C1 segment of cervical spinal cord (tissue), 14 donors: ENCODE measurements around the gene SMARCAD1.
A peak's percentile ranks its signal among the peaks of the same experiment; 100 is the strongest.

Source experiments
- DNase-seq, 14 donors: peaks; one replicate each; lab custom pipeline; 2025; lab: John Stamatoyannopoulos, UW

Gene SMARCAD1

GRCh38 chr4:94207469-94208224 is at the start of gene SMARCAD1:
Gene SMARCAD1, plus strand, starts transcription at chr4:94207865. Its CDS starts 530 bp downstream, at chr4:94208395.
- peak; percentile 33 to 98 (median 84) for DNase-seq

GRCh38 chr4:94158883-94159282 is 48.8 kb upstream of the SMARCAD1 start:
- no peak for DNase-seq

- DNase-seq: no peak
Observed at GRCh38 chr4:94159790-94160189, 47.9 kb upstream of the SMARCAD1 start.

GRCh38 chr4:94160774-94161173 is 46.9 kb upstream of the SMARCAD1 start:
- DNase-seq: no peak

GRCh38 chr4:94165256-94165655 is 42.4 kb upstream of the SMARCAD1 start:
- DNase-seq: no peak

- no peak for DNase-seq
Observed at GRCh38 chr4:94168321-94168720, 39.3 kb upstream of the SMARCAD1 start.

GRCh38 chr4:94169803-94170372 is 37.8 kb upstream of the SMARCAD1 start:
- no peak for DNase-seq

- DNase-seq: no peak
Observed at GRCh38 chr4:94171616-94172015, 36.0 kb upstream of the SMARCAD1 start.

GRCh38 chr4:94175553-94176261 is 32.0 kb upstream of the SMARCAD1 start:
- no peak for DNase-seq

GRCh38 chr4:94177822-94178221 is 29.8 kb upstream of the SMARCAD1 start:
- no peak for DNase-seq

- no peak for DNase-seq
Observed at GRCh38 chr4:94181815-94182214, 25.9 kb upstream of the SMARCAD1 start.

GRCh38 chr4:94202769-94203168 is 4.9 kb upstream of the SMARCAD1 start:
- DNase-seq: no peak

- DNase-seq: peak in 1 of 14 donors; percentile 33
Observed at GRCh38 chr4:94208266-94208665, 601 bp downstream of the SMARCAD1 start.

GRCh38 chr4:94208918-94209317 is 1.3 kb downstream of the SMARCAD1 start:
- DNase-seq: no peak

GRCh38 chr4:94211861-94212260 is 4.2 kb downstream of the SMARCAD1 start:
- no peak for DNase-seq

- DNase-seq: no peak
Observed at GRCh38 chr4:94214703-94215319, 7.1 kb downstream of the SMARCAD1 start.

- DNase-seq: no peak
Observed at GRCh38 chr4:94216394-94216793, 8.7 kb downstream of the SMARCAD1 start.

- no peak for DNase-seq
Observed at GRCh38 chr4:94219402-94219801, 11.7 kb downstream of the SMARCAD1 start.

GRCh38 chr4:94221916-94222315 is 14.3 kb downstream of the SMARCAD1 start:
- no peak for DNase-seq

- no peak for DNase-seq
Observed at GRCh38 chr4:94225449-94225848, 17.8 kb downstream of the SMARCAD1 start.

GRCh38 chr4:94226763-94227162 is 19.1 kb downstream of the SMARCAD1 start:
- DNase-seq: no peak

- no peak for DNase-seq
Observed at GRCh38 chr4:94228493-94229216, 21.0 kb downstream of the SMARCAD1 start.
